Peyer's patch (tissue), 4 donors: ENCODE measurements around the gene ZNF25. TPM values are rescaled to one million over a fixed set of nuclear protein-coding genes. Genes with fewer than 3 reads are reported as not detected.

ENCODE experiments used
- DNase-seq, 3 donors: peaks; one replicate each; pipeline ENCODE4 v3.0.0-alpha.2; 2017 to 2019
- H3K27ac ChIP-seq, 4 donors: fragments of 200-600 bp; sonication (generic); one replicate each; pipeline ENCODE4 v1.5.1; 2016 to 2019
- H3K27me3 ChIP-seq, 2 donors: fragments of 200-600 bp; sonication (generic); one replicate each; pipeline ENCODE4 v1.5.1; 2019
- H3K36me3 ChIP-seq, 3 donors: fragments of 200-600 bp; sonication (generic); one replicate each; pipeline ENCODE4 v1.5.1; 2016 to 2019
- H3K4me1 ChIP-seq, 4 donors: fragments of 200-600 bp; sonication (generic); one replicate each; pipeline ENCODE4 v1.5.1; 2016 to 2019
- H3K4me3 ChIP-seq, 4 donors: fragments of 200-600 bp; sonication (generic); 1 replicate in 3 of 4; 2 replicates in 1 of 4; pipeline ENCODE4 v1.5.1; 2016 to 2019; ENCODE audit warnings: mild to moderate bottlenecking in 1 of 4
- H3K9me3 ChIP-seq, 4 donors: fragments of 200-600 bp; sonication (generic); one replicate each; pipeline ENCODE4 v1.5.1; 2016 to 2019; ENCODE audit warnings: mild to moderate bottlenecking in 1 of 4
- POLR2A ChIP-seq, 2 donors: fragments of 450-650 bp; IDR thresholded peaks; one replicate each; pipeline ENCODE4 v1.5.1; 2017; ENCODE audit warnings: antibody characterized with exemption in 2 of 2, mild to moderate bottlenecking in 2 of 2, moderate library complexity in 2 of 2
- total RNA-seq, 4 donors: library from RNA; depleted of rRNA; stranded (reverse); fragments of >200 nt; gene quantifications; one replicate each; pipeline ENCODE4 v1.1.0, GENCODE V29; 2016
- TF ChIP-seq, protein P1 (sequence below), 6 experiments: fragments of 450-650 bp in 4 of 6; fragments of 200-600 bp in 2 of 6; sonication (generic) in 1 of 6; IDR thresholded peaks; one replicate each; pipeline ENCODE4 v1.5.1; 2017 to 2019; ENCODE audit warnings: antibody characterized with exemption in 6 of 6, mild to moderate bottlenecking in 3 of 6, moderate library complexity in 1 of 6

The ZNF25 gene
- total RNA-seq, 4 donors from 2014 or later, result 2.6 to 15.7 (median 4.1) TPM

DNA sequence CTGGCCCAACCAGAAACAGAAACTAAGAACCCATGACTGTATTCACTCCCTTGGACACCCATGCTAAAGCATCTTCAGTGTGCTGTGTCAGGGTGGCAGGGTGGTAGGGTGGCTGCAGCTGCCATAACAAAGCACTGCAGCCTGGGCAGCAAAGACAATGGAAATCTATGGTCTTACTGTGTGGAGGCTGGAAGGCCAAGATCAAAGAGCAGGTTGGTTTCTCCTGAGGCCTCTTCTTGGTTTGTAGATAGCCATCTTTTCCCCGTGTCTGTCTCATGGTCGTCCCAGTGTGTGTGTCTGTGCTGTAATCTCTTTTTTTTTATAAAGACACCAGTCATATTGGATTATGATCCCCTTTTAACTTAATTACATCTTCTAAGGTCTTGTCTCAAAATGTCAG is 15.2 kb upstream of the ZNF25 start:
- H3K4me3 ChIP-seq, result no peak overlapping the region
- no peaks in the 10 kb centered on the region for H3K9me3 ChIP-seq
- H3K27me3 ChIP-seq, result no peaks in the 10 kb centered on the region
- no peaks in the 10 kb centered on the region for H3K36me3 ChIP-seq
- no peak for DNase-seq
- H3K27ac ChIP-seq, result no peak overlapping the region
- no peaks in the 10 kb centered on the region for H3K4me1 ChIP-seq
- TF ChIP-seq, protein P1, sequence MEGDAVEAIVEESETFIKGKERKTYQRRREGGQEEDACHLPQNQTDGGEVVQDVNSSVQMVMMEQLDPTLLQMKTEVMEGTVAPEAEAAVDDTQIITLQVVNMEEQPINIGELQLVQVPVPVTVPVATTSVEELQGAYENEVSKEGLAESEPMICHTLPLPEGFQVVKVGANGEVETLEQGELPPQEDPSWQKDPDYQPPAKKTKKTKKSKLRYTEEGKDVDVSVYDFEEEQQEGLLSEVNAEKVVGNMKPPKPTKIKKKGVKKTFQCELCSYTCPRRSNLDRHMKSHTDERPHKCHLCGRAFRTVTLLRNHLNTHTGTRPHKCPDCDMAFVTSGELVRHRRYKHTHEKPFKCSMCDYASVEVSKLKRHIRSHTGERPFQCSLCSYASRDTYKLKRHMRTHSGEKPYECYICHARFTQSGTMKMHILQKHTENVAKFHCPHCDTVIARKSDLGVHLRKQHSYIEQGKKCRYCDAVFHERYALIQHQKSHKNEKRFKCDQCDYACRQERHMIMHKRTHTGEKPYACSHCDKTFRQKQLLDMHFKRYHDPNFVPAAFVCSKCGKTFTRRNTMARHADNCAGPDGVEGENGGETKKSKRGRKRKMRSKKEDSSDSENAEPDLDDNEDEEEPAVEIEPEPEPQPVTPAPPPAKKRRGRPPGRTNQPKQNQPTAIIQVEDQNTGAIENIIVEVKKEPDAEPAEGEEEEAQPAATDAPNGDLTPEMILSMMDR (IDR thresholded peaks at IDR 0.05), result no peak

DNA sequence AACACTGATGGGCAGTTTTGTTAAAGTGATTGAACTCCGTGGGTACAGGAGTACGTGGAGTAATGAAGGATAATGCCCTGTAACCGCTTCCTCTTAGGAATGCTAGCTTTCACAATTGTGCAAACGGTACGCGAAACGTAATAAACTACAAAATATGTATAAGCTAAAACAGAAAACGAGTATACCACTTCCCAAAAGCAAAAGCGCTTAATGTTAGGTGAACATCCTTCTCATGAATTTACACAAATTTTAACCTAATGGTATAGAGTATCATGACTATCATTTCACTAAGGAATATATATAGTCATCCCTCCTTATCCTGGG is 395 bp upstream of the ZNF25 start:
- H3K27me3 ChIP-seq, result no peaks in the 10 kb centered on the region
- H3K27ac ChIP-seq, result peak overlapping the region; percentile 97 to 99 (median 98)

DNA sequence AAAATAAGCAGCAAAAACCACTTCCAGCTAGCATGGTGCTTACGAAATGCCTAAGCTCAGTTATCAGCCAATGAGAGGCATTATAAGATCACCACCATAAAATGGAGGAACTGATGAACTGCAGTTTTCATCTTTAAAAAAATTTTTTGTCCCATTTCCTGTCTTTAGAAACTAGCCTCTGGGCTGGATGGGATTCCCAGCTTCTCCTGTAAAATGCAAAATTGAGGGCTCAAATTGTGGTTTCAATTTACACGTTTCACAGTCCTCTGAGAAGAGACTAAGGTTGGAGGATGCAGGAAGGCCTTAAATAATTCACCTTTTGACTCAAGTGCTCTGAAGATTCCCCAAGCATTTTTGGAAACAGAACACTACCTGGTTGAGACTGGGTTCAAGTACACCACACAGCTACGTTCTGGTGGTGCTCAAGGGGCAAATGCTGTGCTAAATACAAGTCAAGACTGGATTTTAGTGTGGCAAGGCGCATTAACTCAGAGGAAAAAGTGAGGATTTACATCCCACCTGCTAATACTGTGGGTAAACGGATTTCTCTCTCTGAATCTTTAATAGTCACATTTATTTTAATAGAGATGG is 951 bp downstream of the ZNF25 start:
- Histone ChIP-seq H3K9me3 (no peaks in the 10 kb centered on the region), H3K4me1 (no peaks in the 10 kb centered on the region), H3K4me3 (peak overlapping the region; percentile 71 to 99 (median 78)), H3K27ac (peak overlapping the region; percentile 97 to 99 (median 98)), H3K36me3 (peaks cover 0 to 7% (median 0%) of the 10 kb centered on the region in 3 donors), H3K27me3 (no peaks in the 10 kb centered on the region)
- no peak for DNase-seq
- TF ChIP-seq, protein P1 (IDR thresholded peaks at IDR 0.05), result no peak
- no peak for TF ChIP-seq POLR2A (IDR thresholded peaks at IDR 0.05)

More for the DNA sequence above, 395 bp upstream of the ZNF25 start:
- no peak for TF ChIP-seq POLR2A (IDR thresholded peaks at IDR 0.05)
- TF ChIP-seq, protein P1 (IDR thresholded peaks at IDR 0.05), result no peak
- no peaks in the 10 kb centered on the region for H3K36me3 ChIP-seq
- no peaks in the 10 kb centered on the region for H3K4me1 ChIP-seq
- peak overlapping the region; percentile 71 to 99 (median 78) for H3K4me3 ChIP-seq
- H3K9me3 ChIP-seq, result no peaks in the 10 kb centered on the region
- no peak for DNase-seq

- H3K27me3 ChIP-seq, result no peaks in the 10 kb centered on the region
- TF ChIP-seq, protein P1 (IDR thresholded peaks at IDR 0.05), result no peak
- TF ChIP-seq POLR2A (IDR thresholded peaks at IDR 0.05), result no peak
- DNase-seq, result no peak
- no peaks in the 10 kb centered on the region for H3K9me3 ChIP-seq
- H3K27ac ChIP-seq, result no peak overlapping the region
- H3K36me3 ChIP-seq, result peaks cover 0 to 12% (median 0%) of the 10 kb centered on the region in 3 donors
- no peak overlapping the region for H3K4me3 ChIP-seq
- H3K4me1 ChIP-seq, result no peaks in the 10 kb centered on the region
These were observed 4.1 kb downstream of the ZNF25 start for GRCh38 chr10:37972396-37972795.

DNA sequence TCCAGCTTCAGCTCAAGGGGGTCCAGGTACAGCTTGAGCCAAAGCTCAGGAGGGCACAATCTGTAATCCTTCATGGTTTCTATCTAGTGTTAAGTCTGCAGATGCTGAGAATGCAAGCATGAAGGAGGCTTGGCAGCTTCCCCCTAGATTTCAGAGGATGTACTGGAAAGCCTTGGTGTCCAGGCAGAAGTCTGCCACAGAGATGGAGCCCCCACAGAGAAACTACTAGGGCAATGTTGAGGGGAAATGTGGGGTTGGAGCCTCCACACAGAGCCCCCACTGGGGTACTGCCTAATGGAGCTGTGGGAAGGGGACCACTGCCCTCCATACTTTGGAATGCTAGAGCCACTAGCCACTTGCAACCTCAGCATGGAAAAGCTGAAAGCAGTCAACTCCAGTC is 11.4 kb downstream of the ZNF25 start:
- Histone ChIP-seq H3K36me3 (peaks cover 0 to 12% (median 0%) of the 10 kb centered on the region in 3 donors), H3K4me3 (no peak overlapping the region), H3K27me3 (no peaks in the 10 kb centered on the region), H3K4me1 (no peaks in the 10 kb centered on the region), H3K27ac (no peak overlapping the region), H3K9me3 (peaks cover 0 to 9% (median 0%) of the 10 kb centered on the region in 4 donors)
- no peak for DNase-seq
- no peak for TF ChIP-seq POLR2A (IDR thresholded peaks at IDR 0.05)
- TF ChIP-seq, protein P1 (IDR thresholded peaks at IDR 0.05), result no peak
